ENCODE data around the gene VIT.

DNA sequence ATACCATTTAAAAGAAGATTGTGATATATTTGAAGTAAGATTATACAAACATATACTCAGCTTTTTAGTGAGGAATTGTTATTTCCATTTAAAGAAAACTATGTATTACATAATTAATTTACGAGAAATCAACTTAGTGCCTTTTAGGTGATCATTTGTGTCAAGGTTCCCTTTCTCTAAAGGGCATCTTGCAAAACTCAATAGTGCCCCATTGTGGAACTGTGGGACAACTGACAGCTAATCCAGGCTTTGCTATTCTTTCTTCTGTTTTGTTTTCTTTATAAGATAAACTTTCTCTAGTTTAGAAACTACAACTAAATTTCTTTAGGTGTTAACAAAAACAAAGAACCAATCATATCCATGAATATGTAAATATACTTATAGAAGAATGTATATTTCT, 24.3 kb upstream of the VIT start:
- TF ChIP-seq, protein P1, sequence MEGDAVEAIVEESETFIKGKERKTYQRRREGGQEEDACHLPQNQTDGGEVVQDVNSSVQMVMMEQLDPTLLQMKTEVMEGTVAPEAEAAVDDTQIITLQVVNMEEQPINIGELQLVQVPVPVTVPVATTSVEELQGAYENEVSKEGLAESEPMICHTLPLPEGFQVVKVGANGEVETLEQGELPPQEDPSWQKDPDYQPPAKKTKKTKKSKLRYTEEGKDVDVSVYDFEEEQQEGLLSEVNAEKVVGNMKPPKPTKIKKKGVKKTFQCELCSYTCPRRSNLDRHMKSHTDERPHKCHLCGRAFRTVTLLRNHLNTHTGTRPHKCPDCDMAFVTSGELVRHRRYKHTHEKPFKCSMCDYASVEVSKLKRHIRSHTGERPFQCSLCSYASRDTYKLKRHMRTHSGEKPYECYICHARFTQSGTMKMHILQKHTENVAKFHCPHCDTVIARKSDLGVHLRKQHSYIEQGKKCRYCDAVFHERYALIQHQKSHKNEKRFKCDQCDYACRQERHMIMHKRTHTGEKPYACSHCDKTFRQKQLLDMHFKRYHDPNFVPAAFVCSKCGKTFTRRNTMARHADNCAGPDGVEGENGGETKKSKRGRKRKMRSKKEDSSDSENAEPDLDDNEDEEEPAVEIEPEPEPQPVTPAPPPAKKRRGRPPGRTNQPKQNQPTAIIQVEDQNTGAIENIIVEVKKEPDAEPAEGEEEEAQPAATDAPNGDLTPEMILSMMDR (conservative IDR thresholded peaks at IDR 0.05 in 1 of 2, IDR thresholded peaks at IDR 0.05 in 1 of 2; ENCODE audit: extremely low read depth in 1 of 2, insufficient read depth in 1 of 2, low read depth in 1 of 2, low read length in 2 of 2), result peak; percentile 56 to 57
- no peak for TF ChIP-seq EZH2 (IDR thresholded peaks at IDR 0.05; ENCODE audit: borderline replicate concordance, low read length)
